Myocyte (in vitro differentiated cells): ENCODE data around the gene TWIST2. TPM values are rescaled to one million over a fixed set of nuclear protein-coding genes. Genes with fewer than 3 reads are reported as not detected.

Experiments
- DNase-seq: peaks from one replicate; pipeline ENCODE4 v3.0.0-alpha.2; 2012; ENCODE audit warnings: low read depth
- polyA plus RNA-seq: library from polyadenylated mRNA; unstranded; fragments of >200 nt; gene quantifications from one replicate; pipeline ENCODE4 v1.2.1, GENCODE V29; 2012; ENCODE audit warnings: missing spikeins
- total RNA-seq: library from RNA; depleted of rRNA; stranded (reverse); fragments of >200 nt; gene quantifications from 2 replicates; pipeline ENCODE4 v1.2.3, GENCODE V29; 2014

The TWIST2 gene
- total RNA-seq, result 5.0 and 9.2 TPM in 2 replicates
- polyA plus RNA-seq, result 4.6 TPM

DNA sequence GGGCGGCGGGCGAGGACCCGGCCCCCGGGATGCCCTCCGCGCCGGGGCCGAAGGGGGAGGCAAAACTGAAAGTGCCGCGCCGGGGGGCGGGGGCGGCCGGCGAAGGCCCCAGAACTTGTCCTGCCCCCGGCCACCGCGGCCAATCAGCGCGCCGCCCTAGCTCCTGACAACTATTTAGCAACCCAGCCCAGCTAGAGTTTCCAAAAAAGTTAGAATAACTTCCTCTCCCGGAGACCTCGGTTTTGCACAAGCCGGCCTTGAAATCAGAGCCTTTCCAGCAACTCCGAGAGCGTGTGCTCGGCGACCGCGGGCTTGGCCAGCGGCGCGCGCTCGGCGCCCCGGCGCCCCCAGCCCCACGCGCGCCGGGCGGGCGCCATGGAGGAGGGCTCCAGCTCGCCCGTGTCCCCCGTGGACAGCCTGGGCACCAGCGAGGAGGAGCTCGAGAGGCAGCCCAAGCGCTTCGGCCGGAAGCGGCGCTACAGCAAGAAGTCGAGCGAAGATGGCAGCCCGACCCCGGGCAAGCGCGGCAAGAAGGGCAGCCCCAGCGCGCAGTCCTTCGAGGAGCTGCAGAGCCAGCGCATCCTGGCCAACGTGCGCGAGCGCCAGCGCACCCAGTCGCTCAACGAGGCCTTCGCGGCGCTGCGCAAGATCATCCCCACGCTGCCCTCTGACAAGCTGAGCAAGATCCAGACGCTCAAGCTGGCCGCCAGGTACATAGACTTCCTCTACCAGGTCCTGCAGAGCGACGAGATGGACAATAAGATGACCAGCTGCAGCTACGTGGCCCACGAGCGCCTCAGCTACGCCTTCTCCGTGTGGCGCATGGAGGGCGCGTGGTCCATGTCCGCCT lies at the start of gene TWIST2:
Gene TWIST2, plus strand, starts transcription at position 245 of the 850 bp plus-strand sequence. Its CDS starts 131 bp downstream, at position 376.
- DNase-seq, result peak; percentile 80

GRCh38 chr2:238801791-238802190 lies 46.1 kb upstream of the TWIST2 start:
- no peak for DNase-seq

- no peak for DNase-seq
Observed at GRCh38 chr2:238802957-238803356, 44.9 kb upstream of the TWIST2 start.

GRCh38 chr2:238803996-238804870 lies 43.7 kb upstream of the TWIST2 start:
- DNase-seq, result no peak

- no peak for DNase-seq
Observed at GRCh38 chr2:238808761-238809160, 39.1 kb upstream of the TWIST2 start.

GRCh38 chr2:238810321-238810720 lies 37.6 kb upstream of the TWIST2 start:
- DNase-seq, result no peak

DNA sequence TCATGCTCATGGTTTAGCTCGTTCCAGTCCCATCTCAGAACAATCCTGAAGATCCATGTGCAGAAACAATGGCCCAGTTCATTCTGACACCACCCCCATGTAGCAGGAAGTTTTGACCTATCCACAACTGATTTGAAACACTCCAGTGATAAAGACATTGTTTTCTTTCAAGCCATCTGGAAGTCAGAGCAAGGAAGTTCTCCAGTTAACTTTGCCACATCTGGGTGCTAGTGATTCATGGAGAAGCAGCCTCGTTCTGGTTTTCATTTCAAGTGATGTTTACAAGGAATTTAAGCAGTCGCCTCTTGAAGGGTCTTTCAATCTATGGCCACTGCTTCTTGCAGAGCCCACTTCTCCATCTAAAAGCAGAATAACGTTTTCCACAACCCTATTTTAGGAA lies 36.6 kb upstream of the TWIST2 start:
- no peak for DNase-seq

DNA sequence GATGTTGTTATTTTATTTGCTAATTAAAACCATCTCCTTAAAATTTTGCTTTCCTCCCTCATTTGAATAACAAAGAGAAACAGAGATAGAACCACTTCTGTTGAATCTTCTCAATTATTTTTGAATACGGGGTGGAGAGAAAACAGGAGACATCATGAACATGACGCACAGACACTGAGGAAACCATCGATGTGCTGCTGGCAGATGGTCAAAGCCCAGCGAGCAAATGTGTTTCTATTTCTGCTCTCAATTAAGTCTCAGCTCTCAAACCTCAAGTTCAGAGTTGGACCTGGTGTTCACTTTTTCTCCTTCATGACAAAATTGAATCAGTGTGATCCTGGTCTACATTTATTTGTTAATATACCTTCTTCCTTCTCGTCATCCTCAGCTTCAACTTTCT lies 36.1 kb upstream of the TWIST2 start:
- peak; percentile 26 for DNase-seq

DNA sequence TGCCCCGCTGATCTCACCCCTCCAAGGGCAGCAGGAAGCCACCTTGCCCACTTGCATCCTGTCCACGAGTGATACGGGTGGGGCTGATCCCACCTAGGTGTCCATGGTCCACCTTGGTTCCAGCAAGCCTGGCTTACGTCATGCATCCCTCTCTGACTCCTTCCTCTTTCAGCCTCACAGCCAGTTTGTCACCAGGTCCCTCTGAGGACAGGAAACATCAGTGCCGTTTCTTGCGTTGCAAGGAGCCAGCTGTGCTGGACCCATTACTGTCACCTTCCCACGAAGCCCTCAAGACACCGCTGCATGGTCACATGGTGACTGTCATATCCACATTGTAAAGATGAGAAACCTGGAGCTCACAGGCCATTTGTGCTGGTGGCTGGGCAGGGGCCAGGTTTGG lies 34.8 kb upstream of the TWIST2 start:
- no peak for DNase-seq

DNA sequence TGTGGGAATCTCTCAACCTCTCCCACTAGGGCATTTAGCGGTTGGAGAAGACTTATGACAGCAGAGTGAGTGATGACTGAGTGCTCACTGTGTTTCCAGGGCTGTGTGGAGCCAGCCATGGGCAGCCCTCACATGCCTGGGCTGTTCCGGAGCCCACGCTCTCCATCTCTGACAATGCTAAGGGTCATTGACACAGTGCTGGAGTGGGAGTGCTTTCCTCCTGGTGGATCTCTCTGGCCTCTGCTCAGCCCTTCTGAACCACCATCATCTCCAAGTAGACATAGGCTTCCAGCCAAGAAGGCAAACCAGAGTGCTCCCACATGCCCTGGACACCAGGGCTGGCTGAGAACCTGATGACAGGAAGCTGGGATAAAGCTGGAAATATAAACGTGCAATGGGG lies 33.1 kb upstream of the TWIST2 start:
- DNase-seq, result no peak

GRCh38 chr2:238816291-238816690 lies 31.6 kb upstream of the TWIST2 start:
- no peak for DNase-seq

- DNase-seq, result no peak
Observed at GRCh38 chr2:238817382-238817781, 30.5 kb upstream of the TWIST2 start.

- no peak for DNase-seq
Observed at GRCh38 chr2:238817891-238818290, 30.0 kb upstream of the TWIST2 start.

- DNase-seq, result no peak
Observed at GRCh38 chr2:238818561-238818960, 29.3 kb upstream of the TWIST2 start.

DNA sequence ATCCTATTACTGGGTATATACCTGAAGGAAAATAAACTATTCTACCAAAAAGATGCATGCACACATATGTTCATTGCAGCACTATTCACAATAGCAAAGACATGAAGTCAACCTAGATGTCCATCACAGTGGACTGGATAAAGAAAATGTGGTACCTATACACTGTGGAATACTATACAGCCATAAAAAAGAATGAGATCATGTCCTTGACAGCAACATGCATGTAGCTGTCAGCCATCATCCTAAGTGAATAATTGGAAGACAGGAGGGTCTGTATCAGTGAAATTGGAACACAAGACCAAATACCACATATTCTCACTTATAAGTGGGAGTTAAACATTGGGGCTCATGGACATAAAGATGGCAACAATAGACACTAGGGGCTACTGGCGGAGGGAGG lies 27.7 kb upstream of the TWIST2 start:
- DNase-seq, result no peak

DNA sequence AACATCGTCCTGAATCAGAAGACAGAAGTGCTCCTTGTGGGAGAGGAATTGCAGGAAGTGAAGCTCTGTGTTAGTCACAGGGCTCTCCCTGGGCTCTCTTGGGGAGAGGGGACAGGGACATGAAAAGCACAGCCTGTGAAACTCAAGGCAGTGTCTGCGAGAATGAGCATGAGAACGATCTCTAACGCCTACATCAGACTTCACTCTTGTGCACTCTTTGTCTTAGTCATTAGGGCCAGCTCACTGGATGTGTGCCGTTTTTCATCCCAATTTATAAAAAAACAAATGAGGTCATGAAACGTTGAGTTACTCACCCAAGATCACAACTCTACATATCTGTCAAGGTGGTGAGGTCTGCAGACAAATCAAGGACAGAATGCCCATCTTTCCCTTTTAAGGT lies 27.0 kb upstream of the TWIST2 start:
- no peak for DNase-seq

GRCh38 chr2:238821391-238821790 lies 26.5 kb upstream of the TWIST2 start:
- peak; percentile 5 for DNase-seq

GRCh38 chr2:238821944-238822670 lies 25.8 kb upstream of the TWIST2 start:
- DNase-seq, result no peak

DNA sequence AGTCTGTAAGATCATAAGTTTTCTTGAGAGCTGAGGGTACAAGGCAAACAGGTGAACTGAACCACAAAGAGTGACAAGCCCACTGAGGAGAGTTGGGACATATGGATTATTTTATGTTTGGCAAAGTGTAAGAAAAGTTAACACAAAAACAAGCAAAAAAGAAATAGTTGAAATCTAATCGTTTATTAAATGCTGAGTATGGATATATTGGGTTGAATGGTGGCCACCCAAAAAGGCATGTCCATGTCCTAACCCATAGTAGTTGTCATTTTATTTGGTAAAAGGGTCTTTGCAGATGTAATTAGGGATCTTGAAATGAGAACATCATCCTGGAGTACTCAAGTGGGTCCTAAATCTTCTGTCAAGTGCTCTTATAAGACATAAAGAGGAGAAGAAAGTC lies 24.9 kb upstream of the TWIST2 start:
- DNase-seq, result no peak

DNA sequence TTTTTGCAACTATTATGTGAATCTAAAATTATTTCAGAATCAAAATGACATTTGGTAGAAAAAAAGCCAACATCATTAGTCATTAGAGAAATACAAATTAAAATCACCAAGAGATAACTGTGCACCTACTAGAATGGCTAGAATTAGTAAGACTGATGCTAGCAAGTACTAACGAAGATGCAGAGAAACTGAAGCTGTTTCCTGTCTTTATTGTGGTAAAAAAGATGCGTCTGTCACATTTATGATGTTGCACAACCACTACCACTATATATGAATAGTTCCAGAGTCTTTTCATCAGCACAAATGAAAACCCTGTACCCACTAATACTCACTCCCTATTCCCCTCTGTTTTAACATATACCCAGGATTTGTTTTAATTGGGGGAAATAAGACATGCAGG lies 16.7 kb upstream of the TWIST2 start:
- DNase-seq, result no peak

GRCh38 chr2:238834982-238835381 lies 12.9 kb upstream of the TWIST2 start:
- DNase-seq, result no peak
